ENCODE results near the gene ACVR2B. TPM values are rescaled to one million over a fixed set of nuclear protein-coding genes. Genes with fewer than 3 reads are reported as not detected.
"Not testable (repeated sequence)": the region's sequence is repeated elsewhere in the genome, so short reads cannot be mapped to it uniquely, and the experiment has no call there.

The ACVR2B gene
- total RNA-seq, 1 experiment from 2014 or later, result 18.3 TPM

DNA sequence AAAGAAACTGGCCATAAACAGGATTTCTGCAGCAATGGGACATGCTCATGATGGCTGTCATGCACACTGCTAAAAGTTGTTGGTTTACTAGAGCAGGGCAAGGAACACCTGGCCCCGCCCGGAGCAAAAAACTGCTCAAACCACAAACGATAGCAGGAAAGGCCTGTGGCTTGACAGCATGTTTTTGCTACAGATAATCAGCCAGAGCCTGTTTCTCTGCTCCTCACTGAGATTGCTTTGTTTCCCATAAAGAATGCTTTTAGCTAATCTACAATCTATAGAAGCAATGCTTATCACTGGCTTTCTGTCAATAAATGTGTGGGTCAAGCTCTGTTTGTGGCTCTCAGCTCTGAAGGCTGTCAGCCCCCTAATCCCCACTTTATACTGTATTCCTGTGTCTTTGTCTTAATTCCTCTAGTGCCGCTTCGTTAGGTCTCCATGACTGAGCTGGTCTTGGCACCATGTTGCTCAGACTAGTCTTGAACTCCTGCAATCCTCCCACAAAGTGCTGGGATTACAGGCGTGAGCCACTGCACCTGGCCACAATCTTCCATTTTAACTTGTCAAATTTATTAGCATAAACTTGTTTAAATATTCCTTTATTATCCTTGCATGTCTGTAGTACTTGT, 26.8 kb upstream of the ACVR2B start:
- H3K4me3 ChIP-seq (replicated peaks in 1 of 2; ENCODE audit: low read depth in 1 of 2, low read length in 2 of 2); H3K4me2 ChIP-seq (ENCODE audit: low read length); DNase-seq (ENCODE audit: low read depth, low spot score); H4K20me1 ChIP-seq (ENCODE audit: insufficient read depth); RAD21 ChIA-PET (ENCODE audit: low non-redundant PET in 1 of 2, low total read pairs in 2 of 2, uncharacterized antibody in 2 of 2, unreplicated experiment in 2 of 2); H3K9me2 ChIP-seq (ENCODE audit: insufficient read depth); H3K27me3 ChIP-seq (ENCODE audit: insufficient read depth, low read length); H3K4me1 ChIP-seq (ENCODE audit: control insufficient read depth in 1 of 2, insufficient read depth in 2 of 2, low read length in 2 of 2); ATAC-seq; CTCF ChIA-PET; BruUV-seq (replicated peaks); H3K27ac ChIP-seq (ENCODE audit: low read depth, low read length); POLR2A ChIA-PET; H3K9ac ChIP-seq (ENCODE audit: low read length); H3K9me3 ChIP-seq (ENCODE audit: control insufficient read depth in 1 of 2, insufficient read depth in 1 of 2, low read depth in 1 of 2, low read length in 2 of 2); H2AFZ ChIP-seq (ENCODE audit: low read depth, low read length, poor library complexity, severe bottlenecking); H3K36me3 ChIP-seq (ENCODE audit: control insufficient read depth in 1 of 2, insufficient read depth in 2 of 2, low read length in 2 of 2); intact Hi-C loops (cut with micrococcal nuclease); H3K79me2 ChIP-seq (ENCODE audit: insufficient read depth, low read length): not testable (repeated sequence)

DNA sequence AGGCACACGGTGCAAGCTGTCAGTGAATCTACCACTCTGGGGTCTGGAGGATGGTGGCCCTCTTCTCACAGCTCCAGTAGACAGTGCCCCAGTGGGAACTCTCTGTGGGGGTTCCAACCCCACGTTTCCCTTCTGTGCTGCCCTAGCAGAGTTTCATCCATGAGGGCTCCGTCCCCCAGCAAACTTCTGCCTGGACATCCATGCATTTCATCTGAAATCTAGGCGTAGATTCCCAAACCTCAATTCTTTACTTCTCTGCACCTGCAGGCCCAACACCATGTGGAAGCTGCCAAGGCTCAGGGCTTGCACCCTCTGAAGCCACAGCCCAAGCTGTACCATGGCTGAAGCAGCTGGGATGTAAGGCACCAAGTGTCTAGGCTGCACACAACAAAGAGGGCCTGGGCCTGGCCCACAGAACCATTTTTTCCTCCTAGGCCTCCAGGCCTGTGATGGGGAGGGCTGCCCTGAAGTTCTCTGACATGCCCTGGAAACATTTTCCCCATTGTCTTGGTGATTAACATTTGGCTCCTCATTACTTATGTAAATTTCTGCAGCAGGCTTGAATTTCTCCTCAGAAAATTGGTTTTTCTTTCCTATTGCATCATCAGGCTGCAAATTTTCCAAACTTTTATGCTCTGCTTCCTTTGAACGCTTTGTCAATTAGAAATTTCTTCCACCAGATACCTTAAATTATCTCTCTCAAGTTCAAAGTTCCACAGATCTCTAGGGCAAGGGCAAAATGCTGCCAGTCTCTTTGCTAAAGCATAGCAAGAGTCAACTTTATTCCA, 20.6 kb upstream of the ACVR2B start:
- POLR2A ChIA-PET; CTCF ChIA-PET; H3K27me3 ChIP-seq (ENCODE audit: insufficient read depth, low read length); RAD21 ChIA-PET (ENCODE audit: low non-redundant PET in 1 of 2, low total read pairs in 2 of 2, uncharacterized antibody in 2 of 2, unreplicated experiment in 2 of 2); H4K20me1 ChIP-seq (ENCODE audit: insufficient read depth); H3K27ac ChIP-seq (ENCODE audit: low read depth, low read length); H3K36me3 ChIP-seq (ENCODE audit: control insufficient read depth in 1 of 2, insufficient read depth in 2 of 2, low read length in 2 of 2); H2AFZ ChIP-seq (ENCODE audit: low read depth, low read length, poor library complexity, severe bottlenecking); H3K4me2 ChIP-seq (ENCODE audit: low read length); H3K79me2 ChIP-seq (ENCODE audit: insufficient read depth, low read length); H3K9me2 ChIP-seq (ENCODE audit: insufficient read depth); H3K4me1 ChIP-seq (ENCODE audit: control insufficient read depth in 1 of 2, insufficient read depth in 2 of 2, low read length in 2 of 2); BruUV-seq (replicated peaks); H3K4me3 ChIP-seq (replicated peaks in 1 of 2; ENCODE audit: low read depth in 1 of 2, low read length in 2 of 2); DNase-seq (ENCODE audit: low read depth, low spot score); ATAC-seq; intact Hi-C loops (cut with micrococcal nuclease); H3K9ac ChIP-seq (ENCODE audit: low read length): not testable (repeated sequence)
- H3K9me3 ChIP-seq (ENCODE audit: control insufficient read depth in 1 of 2, insufficient read depth in 1 of 2, low read depth in 1 of 2, low read length in 2 of 2), result peaks cover 12 to 20% of the 10 kb centered on the region in 2 experiments; a peak in 2 of 4 replicates
- peak; percentile 51; the same call in 1 of the 2 replicates for TF ChIP-seq CBX3 (IDR thresholded peaks at IDR 0.05; ENCODE audit: low read depth)

DNA sequence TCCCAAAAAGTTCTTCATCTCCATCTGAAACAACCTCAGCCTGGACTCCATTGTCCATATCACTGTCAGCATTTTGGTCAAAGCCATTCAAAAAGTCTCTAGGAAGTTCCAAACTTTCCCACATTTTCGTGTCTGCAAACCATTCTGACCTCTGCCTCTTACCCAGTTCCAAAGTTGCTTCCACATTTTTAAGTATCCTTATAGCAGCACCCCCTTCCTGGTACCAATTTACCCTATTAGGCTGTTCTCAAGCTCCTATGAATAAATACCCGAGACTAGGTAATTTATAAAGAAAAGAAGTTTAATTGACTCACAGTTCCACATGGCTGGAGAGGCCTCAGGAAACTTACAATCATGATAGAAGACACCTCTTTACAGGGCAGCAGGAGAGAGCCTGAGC, 20.0 kb upstream of the ACVR2B start:
- H3K9ac ChIP-seq (ENCODE audit: low read length); H3K4me2 ChIP-seq (ENCODE audit: low read length); DNase-seq (ENCODE audit: low read depth, low spot score); H2AFZ ChIP-seq (ENCODE audit: low read depth, low read length, poor library complexity, severe bottlenecking); H4K20me1 ChIP-seq (ENCODE audit: insufficient read depth); H3K36me3 ChIP-seq (ENCODE audit: control insufficient read depth in 1 of 2, insufficient read depth in 2 of 2, low read length in 2 of 2); H3K27ac ChIP-seq (ENCODE audit: low read depth, low read length); ATAC-seq; POLR2A ChIA-PET; BruUV-seq (replicated peaks); H3K27me3 ChIP-seq (ENCODE audit: insufficient read depth, low read length); RAD21 ChIA-PET (ENCODE audit: low non-redundant PET in 1 of 2, low total read pairs in 2 of 2, uncharacterized antibody in 2 of 2, unreplicated experiment in 2 of 2); CTCF ChIA-PET; H3K4me1 ChIP-seq (ENCODE audit: control insufficient read depth in 1 of 2, insufficient read depth in 2 of 2, low read length in 2 of 2); H3K9me2 ChIP-seq (ENCODE audit: insufficient read depth); intact Hi-C loops (cut with micrococcal nuclease); H3K79me2 ChIP-seq (ENCODE audit: insufficient read depth, low read length); H3K4me3 ChIP-seq (replicated peaks in 1 of 2; ENCODE audit: low read depth in 1 of 2, low read length in 2 of 2): not testable (repeated sequence)
- peaks cover 12 to 20% of the 10 kb centered on the region in 2 experiments; a peak in 2 of 4 replicates for H3K9me3 ChIP-seq (ENCODE audit: control insufficient read depth in 1 of 2, insufficient read depth in 1 of 2, low read depth in 1 of 2, low read length in 2 of 2)

DNA sequence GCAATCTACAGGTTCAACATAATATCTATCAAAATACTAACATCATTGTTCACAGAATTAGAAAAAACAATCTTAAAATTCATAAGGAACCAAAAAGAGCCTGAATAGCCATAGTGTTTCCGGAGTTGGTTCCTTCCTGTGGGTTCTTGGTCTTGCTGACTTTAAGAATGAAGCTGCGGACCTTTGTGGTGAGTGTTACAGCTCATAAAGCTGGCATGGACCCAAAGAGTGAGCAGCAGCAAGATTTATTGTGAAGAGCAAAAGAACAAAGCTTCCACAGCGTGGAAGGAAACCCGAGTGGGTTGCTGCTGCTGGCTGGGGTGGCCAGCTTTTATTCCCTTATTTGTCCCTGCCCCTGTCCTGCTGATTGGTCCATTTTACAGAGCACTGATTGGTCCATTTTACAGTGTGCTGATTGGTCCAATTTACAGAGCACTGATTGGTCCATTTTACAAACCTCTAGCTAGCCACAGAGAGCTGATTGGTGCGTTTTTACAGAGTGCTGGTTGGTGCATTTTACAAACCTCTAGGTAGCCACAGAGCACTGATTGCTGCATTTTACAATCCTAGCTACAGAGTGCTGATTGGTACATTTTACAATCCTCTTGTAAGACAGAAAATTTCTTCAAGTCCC, 15.1 kb upstream of the ACVR2B start:
- intact Hi-C loops (cut with micrococcal nuclease); POLR2A ChIA-PET; RAD21 ChIA-PET (ENCODE audit: low non-redundant PET in 1 of 2, low total read pairs in 2 of 2, uncharacterized antibody in 2 of 2, unreplicated experiment in 2 of 2): not testable (repeated sequence)

More for the DNA sequence above, 15.1 kb upstream of the ACVR2B start:
- DNase-seq (ENCODE audit: low read depth, low spot score); H3K79me2 ChIP-seq (ENCODE audit: insufficient read depth, low read length); H3K9me3 ChIP-seq (ENCODE audit: control insufficient read depth in 1 of 2, insufficient read depth in 1 of 2, low read depth in 1 of 2, low read length in 2 of 2); H3K4me3 ChIP-seq (replicated peaks in 1 of 2; ENCODE audit: low read depth in 1 of 2, low read length in 2 of 2); ATAC-seq; H3K36me3 ChIP-seq (ENCODE audit: control insufficient read depth in 1 of 2, insufficient read depth in 2 of 2, low read length in 2 of 2); BruUV-seq (replicated peaks); H4K20me1 ChIP-seq (ENCODE audit: insufficient read depth); H2AFZ ChIP-seq (ENCODE audit: low read depth, low read length, poor library complexity, severe bottlenecking); H3K4me2 ChIP-seq (ENCODE audit: low read length); H3K27me3 ChIP-seq (ENCODE audit: insufficient read depth, low read length); H3K9me2 ChIP-seq (ENCODE audit: insufficient read depth); H3K4me1 ChIP-seq (ENCODE audit: control insufficient read depth in 1 of 2, insufficient read depth in 2 of 2, low read length in 2 of 2); CTCF ChIA-PET; H3K9ac ChIP-seq (ENCODE audit: low read length); H3K27ac ChIP-seq (ENCODE audit: low read depth, low read length): not testable (repeated sequence)
